MG63 (cell line): ENCODE data around the gene RASGRF1. TPM values are rescaled to one million over a fixed set of nuclear protein-coding genes. Genes with fewer than 3 reads are reported as not detected.
"Not testable (repeated sequence)": the region's sequence is repeated elsewhere in the genome, so short reads cannot be mapped to it uniquely, and the experiment has no call there.

Experiments used
- DNase-seq: peaks from one replicate; pipeline ENCODE4 v3.0.0-alpha.2; 2020
- H3K27me3 ChIP-seq: fragments of 250-450 bp; sonication (Bioruptor Pico); 2 replicates; pipeline ENCODE4 v1.5.1; 2020; ENCODE audit warnings: mild to moderate bottlenecking, moderate library complexity
- H3K36me3 ChIP-seq: fragments of 250-450 bp; sonication (Bioruptor Pico); 2 replicates; pipeline ENCODE4 v1.5.1; 2020; ENCODE audit warnings: mild to moderate bottlenecking, moderate library complexity
- H3K4me3 ChIP-seq: fragments of 250-450 bp; sonication (Bioruptor Pico); 2 replicates; pipeline ENCODE4 v1.5.1; 2020; ENCODE audit warnings: mild to moderate bottlenecking, moderate library complexity
- H3K9me3 ChIP-seq: fragments of 250-450 bp; sonication (Bioruptor Pico); 2 replicates; pipeline ENCODE4 v1.5.1; 2020; ENCODE audit warnings: mild to moderate bottlenecking, moderate library complexity
- total RNA-seq: library from RNA; depleted of rRNA; stranded (reverse); fragments of >200 nt; shearing (Covaris generic); gene quantifications from 2 replicates; pipeline ENCODE4 v1.2.3, GENCODE V29; 2014; ENCODE audit warnings: low replicate concordance

The RASGRF1 gene
- total RNA-seq, 1 experiment from 2014 or later, result not detected

GRCh38 chr15:79115986-79116665 is 25.5 kb upstream of the RASGRF1 start:
- Histone ChIP-seq H3K36me3 (no peaks in the 10 kb centered on the region), H3K27me3 (peaks cover 6% of the 10 kb centered on the region), H3K4me3 (no peak overlapping the region), H3K9me3 (no peaks in the 10 kb centered on the region)
- DNase-seq, result no peak

DNA sequence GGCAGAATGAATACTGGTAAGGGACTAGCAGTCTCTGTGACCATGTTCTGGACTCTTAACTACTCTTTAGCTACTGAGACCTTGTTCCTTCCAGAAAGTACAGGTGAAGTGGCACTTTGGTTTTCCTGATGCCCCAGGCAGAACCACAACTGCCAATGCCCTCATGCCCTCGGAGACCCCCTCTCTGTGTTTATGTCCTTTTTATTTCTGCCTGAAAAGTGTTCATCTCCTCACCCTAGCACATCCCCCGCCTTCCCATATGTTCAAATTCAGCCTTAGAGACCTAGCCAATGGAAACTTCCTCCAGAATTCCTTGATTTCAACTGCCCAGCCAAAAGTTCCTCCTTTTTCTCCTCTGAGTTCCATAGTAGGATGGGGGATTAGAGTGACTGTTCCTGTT is 23.3 kb upstream of the RASGRF1 start:
- H3K27me3 ChIP-seq, result peaks cover 16% of the 10 kb centered on the region
- no peaks in the 10 kb centered on the region for H3K9me3 ChIP-seq
- DNase-seq, result no peak
- H3K36me3 ChIP-seq, result no peaks in the 10 kb centered on the region
- no peak overlapping the region for H3K4me3 ChIP-seq

DNA sequence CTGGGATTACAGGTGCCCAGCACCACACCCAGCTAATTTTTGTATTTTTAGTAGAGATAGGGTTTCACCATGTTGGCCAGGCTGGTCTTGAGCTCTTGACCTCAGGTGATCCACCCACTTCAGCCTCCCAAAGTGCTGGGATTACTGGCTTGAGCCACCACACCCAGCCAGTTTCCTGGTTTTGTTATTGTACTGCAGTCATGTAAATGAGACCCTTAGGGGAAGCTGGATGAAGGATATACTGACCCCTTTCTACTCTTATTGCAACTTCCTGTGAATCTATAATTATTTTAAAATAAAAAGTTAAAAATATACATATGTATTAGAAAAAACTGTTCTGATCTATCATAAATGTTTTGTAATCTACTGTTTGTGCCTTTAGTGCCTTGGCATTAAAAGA is 20.8 kb upstream of the RASGRF1 start:
- H3K4me3 ChIP-seq, DNase-seq, H3K9me3 ChIP-seq, H3K36me3 ChIP-seq: not testable (repeated sequence)
- H3K27me3 ChIP-seq, result peaks cover 37% of the 10 kb centered on the region

DNA sequence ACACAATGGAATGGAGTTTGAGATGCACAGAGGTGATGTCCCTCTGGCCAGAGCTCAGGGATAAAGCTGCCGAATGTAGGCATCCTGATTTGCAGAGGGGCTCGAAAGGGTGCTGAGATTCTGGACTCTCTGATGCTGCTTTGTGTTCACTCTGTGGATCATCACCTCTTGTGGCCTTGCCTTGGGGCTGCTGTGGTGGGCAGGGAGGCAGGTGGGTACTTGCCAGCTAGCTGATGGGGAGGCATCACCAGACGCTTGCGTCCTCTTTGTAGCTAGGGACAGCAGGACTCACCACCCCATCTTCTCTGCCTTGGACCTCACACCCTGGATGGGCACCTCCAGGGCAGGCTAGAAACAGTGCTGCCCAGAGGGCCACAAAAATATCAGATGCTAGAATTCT is 14.6 kb upstream of the RASGRF1 start:
- H3K4me3 ChIP-seq, result no peak overlapping the region

DNA sequence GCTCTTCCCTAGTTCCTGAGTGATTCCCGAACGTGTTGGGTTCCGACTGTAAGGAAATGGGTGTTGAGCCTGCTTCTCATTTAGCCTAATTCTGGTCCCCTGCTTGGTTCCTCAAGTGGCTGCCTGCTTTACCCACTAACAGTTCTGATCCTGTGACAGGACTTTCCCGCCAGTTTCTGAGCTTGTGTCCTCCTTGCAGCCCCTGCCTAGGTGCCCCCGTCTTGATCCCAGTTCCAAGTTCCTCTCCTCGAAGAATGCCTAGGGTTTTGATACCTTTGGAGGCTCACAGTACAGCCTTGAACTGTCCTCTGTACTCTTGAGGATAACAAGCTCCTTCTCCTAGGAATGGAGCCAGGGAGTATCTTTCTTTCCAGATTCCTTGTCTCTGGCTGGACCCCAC is 12.0 kb upstream of the RASGRF1 start:
- no peak for DNase-seq
- H3K27me3 ChIP-seq, result peaks cover 53% of the 10 kb centered on the region
- H3K9me3 ChIP-seq, result no peaks in the 10 kb centered on the region
- H3K4me3 ChIP-seq, result no peak overlapping the region
- H3K36me3 ChIP-seq, result no peaks in the 10 kb centered on the region

More for the DNA sequence above, 14.6 kb upstream of the RASGRF1 start:
- Histone ChIP-seq H3K36me3 (no peaks in the 10 kb centered on the region), H3K9me3 (no peaks in the 10 kb centered on the region), H3K27me3 (peaks cover 55% of the 10 kb centered on the region)
- DNase-seq, result no peak

GRCh38 chr15:79101866-79102581 is 11.4 kb upstream of the RASGRF1 start:
- DNase-seq, result no peak
- Histone ChIP-seq H3K36me3 (no peaks in the 10 kb centered on the region), H3K27me3 (peaks cover 55% of the 10 kb centered on the region), H3K4me3 (no peak overlapping the region), H3K9me3 (no peaks in the 10 kb centered on the region)

DNA sequence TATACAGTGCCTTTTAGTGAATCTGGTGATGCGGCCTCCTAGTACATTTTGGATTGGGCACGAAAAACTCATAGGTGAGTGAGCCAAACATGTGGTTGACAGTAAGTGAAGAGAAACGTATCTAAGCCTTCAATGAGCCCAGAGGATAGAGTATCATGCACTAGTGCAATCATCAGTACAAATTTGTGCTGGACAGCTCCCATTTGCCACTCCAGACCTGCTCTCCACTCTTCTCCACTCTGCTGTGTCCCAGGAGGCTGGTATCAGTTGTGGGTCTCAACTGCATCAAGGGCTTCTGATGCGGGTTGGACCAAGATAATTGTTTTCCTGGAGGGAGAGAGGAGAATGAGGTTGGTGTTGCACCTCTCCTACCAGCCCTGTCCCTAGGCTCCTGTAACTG is 9.1 kb upstream of the RASGRF1 start:
- Histone ChIP-seq H3K9me3 (no peaks in the 10 kb centered on the region), H3K27me3 (peaks cover 64% of the 10 kb centered on the region), H3K4me3 (no peak overlapping the region), H3K36me3 (no peaks in the 10 kb centered on the region)
- no peak for DNase-seq

GRCh38 chr15:79094611-79095021 is 4.0 kb upstream of the RASGRF1 start:
- Histone ChIP-seq H3K36me3 (no peaks in the 10 kb centered on the region), H3K9me3 (no peaks in the 10 kb centered on the region), H3K27me3 (peaks cover 66% of the 10 kb centered on the region), H3K4me3 (no peak overlapping the region)
- no peak for DNase-seq

- H3K9me3 ChIP-seq, result no peaks in the 10 kb centered on the region
- no peaks in the 10 kb centered on the region for H3K36me3 ChIP-seq
- H3K27me3 ChIP-seq, result peaks cover 72% of the 10 kb centered on the region
- H3K4me3 ChIP-seq, result no peak overlapping the region
- DNase-seq, result no peak
These were observed 2.9 kb upstream of the RASGRF1 start for GRCh38 chr15:79093352-79093935.

GRCh38 chr15:79092382-79092781 is 1.8 kb upstream of the RASGRF1 start:
- Histone ChIP-seq H3K4me3 (no peak overlapping the region), H3K27me3 (peaks cover 76% of the 10 kb centered on the region), H3K36me3 (no peaks in the 10 kb centered on the region), H3K9me3 (no peaks in the 10 kb centered on the region)
- no peak for DNase-seq

DNA sequence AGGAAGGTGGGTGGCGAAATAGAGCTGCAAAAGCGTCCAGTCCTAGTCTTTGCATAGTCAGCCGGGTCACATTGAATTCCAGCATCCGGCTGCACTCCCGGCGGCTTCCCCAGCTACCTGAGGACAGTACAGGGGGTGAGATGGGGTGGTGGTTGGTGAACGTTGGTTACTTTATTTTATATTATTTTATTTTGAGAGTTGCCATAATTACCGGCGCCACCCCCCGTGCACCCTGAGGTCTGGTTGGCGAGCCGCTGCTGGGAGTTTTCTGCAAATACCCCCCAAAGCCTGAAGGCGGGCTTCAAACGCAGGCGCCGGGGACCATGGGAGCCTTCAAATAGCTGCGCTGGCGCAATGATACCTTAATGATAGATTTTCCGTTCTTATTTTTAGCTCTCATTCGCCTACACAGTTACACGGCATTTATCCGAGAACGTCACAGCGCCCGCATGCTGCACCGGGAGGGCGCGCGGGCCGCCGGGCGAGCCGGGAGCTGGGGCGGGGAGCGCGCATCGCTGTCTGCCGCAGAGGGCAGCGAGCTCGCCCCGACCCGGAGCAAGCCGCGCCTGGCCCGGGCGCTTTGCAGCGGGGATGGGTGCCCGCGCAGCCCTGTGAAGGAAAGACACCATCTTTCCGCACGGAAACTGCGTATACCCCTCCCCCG is 756 bp upstream of the RASGRF1 start:
- Histone ChIP-seq H3K27me3 (peaks cover 76% of the 10 kb centered on the region), H3K4me3 (no peak overlapping the region)

DNA sequence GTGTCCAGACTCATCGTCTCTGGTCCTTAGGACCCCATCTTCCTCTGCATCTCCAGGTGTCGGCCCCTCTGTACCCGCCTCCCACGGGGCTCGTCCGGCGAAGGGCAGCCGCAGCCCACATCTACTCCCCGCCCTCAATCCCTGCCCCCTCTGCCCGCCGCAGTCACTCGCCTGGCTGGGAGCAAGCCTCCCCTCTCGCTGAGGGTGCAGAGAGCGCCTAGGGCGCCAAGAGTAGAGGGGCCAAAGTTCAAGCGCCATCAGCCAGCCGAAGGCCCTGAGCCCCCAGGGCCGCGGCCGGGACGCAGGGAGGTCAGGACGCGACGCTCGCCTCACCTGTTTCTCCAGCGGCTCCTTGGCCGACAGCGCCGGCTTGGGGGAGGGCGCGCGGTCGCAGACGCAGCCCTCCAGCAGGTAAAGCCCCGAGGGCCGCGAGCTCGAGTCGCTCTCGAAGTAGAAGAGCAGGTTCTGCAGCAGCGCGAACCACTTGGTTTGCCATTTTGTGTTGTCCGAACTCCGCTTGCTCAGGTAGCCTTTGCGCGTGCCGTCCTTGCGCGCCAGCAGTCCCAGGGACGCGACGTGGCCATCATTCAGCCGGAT is 592 bp downstream of the RASGRF1 start:
- Histone ChIP-seq H3K4me3 (no peak overlapping the region), H3K27me3 (peaks cover 77% of the 10 kb centered on the region), H3K9me3 (no peaks in the 10 kb centered on the region), H3K36me3 (no peaks in the 10 kb centered on the region)
- no peak for DNase-seq

More for the DNA sequence above, 756 bp upstream of the RASGRF1 start:
- no peaks in the 10 kb centered on the region for H3K36me3 ChIP-seq
- DNase-seq, result peak; percentile 55
- no peaks in the 10 kb centered on the region for H3K9me3 ChIP-seq

GRCh38 chr15:79089331-79089889 is 1.2 kb downstream of the RASGRF1 start:
- Histone ChIP-seq H3K4me3 (no peak overlapping the region), H3K9me3 (no peaks in the 10 kb centered on the region)

GRCh38 chr15:79088426-79089205 is 2.0 kb downstream of the RASGRF1 start:
- Histone ChIP-seq H3K36me3 (no peaks in the 10 kb centered on the region), H3K27me3 (peaks cover 91% of the 10 kb centered on the region), H3K4me3 (no peak overlapping the region), H3K9me3 (no peaks in the 10 kb centered on the region)
- DNase-seq, result no peak

More at GRCh38 chr15:79089331-79089889, 1.2 kb downstream of the RASGRF1 start:
- H3K27me3 ChIP-seq, result peaks cover 83% of the 10 kb centered on the region
- no peaks in the 10 kb centered on the region for H3K36me3 ChIP-seq
- DNase-seq, result no peak

DNA sequence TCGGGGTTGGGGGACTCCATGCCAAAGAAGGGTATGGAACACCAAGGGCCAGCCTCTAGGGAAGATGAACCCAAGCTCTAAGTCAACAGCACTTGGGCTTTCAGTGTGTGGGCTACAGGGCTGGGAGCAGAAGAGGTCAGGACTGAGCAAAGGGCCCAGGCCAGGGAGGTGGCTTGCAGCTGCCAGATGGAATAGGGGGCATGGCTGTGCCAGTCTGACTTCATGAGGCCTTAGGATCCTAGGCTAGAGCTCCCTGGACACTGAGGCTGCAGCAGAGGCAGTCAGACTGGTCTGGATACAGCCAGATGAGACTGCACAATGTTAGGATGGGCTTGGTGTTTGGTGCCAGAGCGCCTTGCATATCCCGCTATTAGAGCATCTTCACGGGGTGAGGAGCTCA is 3.8 kb downstream of the RASGRF1 start:
- H3K36me3 ChIP-seq, result no peaks in the 10 kb centered on the region
- DNase-seq, result no peak
- peaks cover 91% of the 10 kb centered on the region for H3K27me3 ChIP-seq
- no peak overlapping the region for H3K4me3 ChIP-seq
- H3K9me3 ChIP-seq, result no peaks in the 10 kb centered on the region
